ENCODE results near the gene PCBP4. TPM values are rescaled to one million over a fixed set of nuclear protein-coding genes. Genes with fewer than 3 reads are reported as not detected.
A peak's percentile ranks its signal among the peaks of the same experiment; 100 is the strongest.

PCBP4 gene
- total and polyA plus RNA-seq, 8 donors = 29.7 to 58.0 (median 45.6) TPM

DNA sequence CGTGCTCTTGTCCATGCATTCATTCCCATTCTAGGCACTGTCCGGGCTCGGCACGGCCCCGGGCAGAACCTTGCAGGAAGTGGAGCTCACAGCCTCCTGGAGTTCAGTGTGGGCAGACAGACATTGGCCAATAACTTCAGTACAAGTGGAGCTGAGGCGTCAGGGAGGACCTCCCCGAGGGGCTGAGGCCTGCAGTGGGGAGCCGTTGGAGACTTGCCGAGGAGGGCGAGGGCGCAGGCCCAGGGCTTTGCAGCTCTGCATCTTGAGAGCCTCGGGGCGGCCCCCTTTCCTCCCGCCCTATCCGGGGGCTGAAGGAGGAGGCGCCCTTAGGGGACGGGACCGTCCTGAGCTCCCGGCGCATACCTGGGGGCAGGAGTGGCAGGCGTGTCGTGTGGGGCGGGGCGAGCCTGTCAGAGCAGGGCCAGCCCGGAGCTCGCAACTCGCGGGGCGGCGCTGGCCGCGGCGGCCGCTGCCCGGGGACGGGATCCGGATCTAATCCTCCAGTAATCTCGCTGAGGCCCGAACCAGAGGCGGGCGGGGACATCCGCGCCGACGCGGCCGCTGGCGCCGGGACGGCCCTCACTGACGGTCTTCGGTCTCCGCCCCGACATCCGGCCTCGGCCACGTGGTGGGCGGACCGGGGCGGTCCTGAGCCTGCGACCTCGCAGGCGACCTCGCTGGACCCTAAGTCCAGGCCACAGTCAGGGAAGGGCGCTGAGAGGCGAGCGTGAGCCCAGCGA lies 15.8 kb upstream of the PCBP4 start, which contains the start of gene ACY1:
Gene ACY1 (plus strand): TSS at position 698 of the 740 bp plus-strand sequence. CDS start 530 bp downstream, outside the sequence.
- ATAC-seq (peak; percentile 94), DNase-seq (peak; percentile 85 to 96 (median 92))
- Histone ChIP-seq H3K27me3 (no peaks in the 10 kb centered on the region), H3K4me1 (peaks cover 16 to 28% of the 10 kb centered on the region in 2 donors), H3K36me3 (no peaks in the 10 kb centered on the region), H3K27ac (peak within 1 kb of the TSS; percentile 92 to 96), H3K4me3 (peak within 1 kb of the TSS; percentile 48 to 65), H3K9me3 (no peaks in the 10 kb centered on the region)
- intact Hi-C loops (cut with DNase I) = no loop called here
- no peak for TF ChIP-seq CTCF (IDR thresholded peaks at IDR 0.05)

DNA sequence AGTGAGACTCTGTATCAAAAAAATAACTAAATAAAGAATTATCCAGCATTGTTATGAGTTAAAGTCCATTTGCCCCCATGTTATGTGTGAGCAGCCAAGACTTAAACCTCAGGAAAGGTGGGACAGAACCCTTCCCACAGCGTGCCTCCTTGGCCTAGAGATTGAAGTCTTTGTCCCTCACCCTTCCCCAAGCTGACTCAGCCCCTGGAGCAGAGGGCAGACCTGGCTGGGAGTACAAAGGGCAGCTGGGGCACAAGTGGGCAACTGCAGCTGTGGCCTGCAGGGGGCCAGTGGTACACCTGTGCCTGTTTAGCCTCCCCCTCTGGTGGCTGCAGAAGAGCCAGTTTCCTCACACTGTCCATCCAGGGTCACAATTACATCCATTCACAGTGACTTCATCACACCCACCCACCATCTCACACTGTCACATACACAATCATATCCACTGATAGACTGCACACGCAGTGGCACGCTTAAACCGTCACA lies 15.1 kb upstream of the PCBP4 start:
- ATAC-seq (peak; percentile 41), DNase-seq (peak in 2 of 4 donors; percentile 40 to 57)
- intact Hi-C loops (cut with DNase I) = no loop called here
- Histone ChIP-seq H3K27ac (peak overlapping the region; percentile 92 to 96), H3K36me3 (no peaks in the 10 kb centered on the region), H3K9me3 (no peaks in the 10 kb centered on the region), H3K4me1 (peaks cover 16 to 28% of the 10 kb centered on the region in 2 donors), H3K27me3 (no peaks in the 10 kb centered on the region), H3K4me3 (peak overlapping the region; percentile 48 to 65)
- peak in 1 of 2 donors; percentile 43 for TF ChIP-seq CTCF (IDR thresholded peaks at IDR 0.05)

DNA sequence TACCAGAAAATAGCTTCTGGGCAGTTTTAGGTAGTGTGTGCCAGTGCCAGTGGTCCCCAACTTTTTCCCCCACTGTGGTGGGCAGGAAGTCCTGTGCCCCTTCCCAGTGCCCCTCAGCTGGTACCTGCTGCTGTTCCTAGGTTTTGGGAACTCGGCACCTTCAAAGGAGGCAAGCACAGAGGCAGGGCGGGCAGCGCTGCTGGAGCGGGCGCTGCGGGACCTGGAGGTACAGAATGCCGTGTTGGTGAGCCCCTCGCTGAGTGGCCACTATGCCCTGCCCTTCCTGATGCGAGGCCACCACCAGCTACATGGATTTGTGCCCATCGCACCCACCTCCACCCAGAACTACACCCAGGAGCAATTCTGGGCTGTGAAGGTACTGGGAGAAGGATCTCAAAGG lies 13.0 kb upstream of the PCBP4 start:
- intact Hi-C loops (cut with DNase I) = no loop called here
- no peak for TF ChIP-seq CTCF (IDR thresholded peaks at IDR 0.05)
- no peaks in the 10 kb centered on the region for H3K9me3 ChIP-seq
- H3K36me3 ChIP-seq = no peaks in the 10 kb centered on the region
- no peaks in the 10 kb centered on the region for H3K27me3 ChIP-seq
- no peak overlapping the region for H3K4me3 ChIP-seq
- no peak overlapping the region for H3K27ac ChIP-seq
- ATAC-seq (no peak), DNase-seq (no peak)
- peaks cover 24 to 40% of the 10 kb centered on the region in 2 donors for H3K4me1 ChIP-seq

GRCh38 chr3:51978143-51978502 lies 10.9 kb upstream of the PCBP4 start:
- TF ChIP-seq CTCF (IDR thresholded peaks at IDR 0.05) = no peak
- intact Hi-C loops (cut with DNase I) = no loop called here
- no peaks in the 10 kb centered on the region for H3K27me3 ChIP-seq
- peaks cover 24 to 43% of the 10 kb centered on the region in 2 donors for H3K4me1 ChIP-seq
- ATAC-seq (no peak), DNase-seq (no peak)
- no peak overlapping the region for H3K4me3 ChIP-seq
- no peaks in the 10 kb centered on the region for H3K9me3 ChIP-seq
- H3K27ac ChIP-seq = no peak overlapping the region
- no peaks in the 10 kb centered on the region for H3K36me3 ChIP-seq

- Histone ChIP-seq H3K9me3 (no peaks in the 10 kb centered on the region), H3K4me1 (peaks cover 24 to 44% of the 10 kb centered on the region in 2 donors), H3K27ac (no peak overlapping the region), H3K27me3 (no peaks in the 10 kb centered on the region), H3K4me3 (no peak overlapping the region), H3K36me3 (no peaks in the 10 kb centered on the region)
- no peak for TF ChIP-seq CTCF (IDR thresholded peaks at IDR 0.05)
- intact Hi-C loops (cut with DNase I) = no loop called here
- DNase-seq = no peak
- ATAC-seq = no peak
These were observed 10.3 kb upstream of the PCBP4 start for GRCh38 chr3:51977446-51978142.

Measured in left lung (tissue), 10 donors.